Epidermal melanocyte (primary cell): ENCODE data around the gene BNIPL.

Source experiments
- DNase-seq: peaks from one replicate; pipeline ENCODE4 v3.0.0; 2011; ENCODE audit warnings: low spot score; ENCODE audit not compliant: insufficient read length

BNIPL gene

GRCh38 chr1:151036356-151036755, at the start of gene BNIPL:
TSS of gene BNIPL (plus strand) at chr1:151036586. CDS start at chr1:151036726, 140 bp downstream.
- no peak for DNase-seq

- no peak for DNase-seq
Observed at GRCh38 chr1:150987924-150988323, 48.5 kb upstream of the BNIPL start.

- DNase-seq: no peak
Observed at GRCh38 chr1:150992626-150993025, 43.8 kb upstream of the BNIPL start.

- DNase-seq: no peak
Observed at GRCh38 chr1:150994248-150994647, 42.1 kb upstream of the BNIPL start.

GRCh38 chr1:150995460-150995859, 40.9 kb upstream of the BNIPL start:
- no peak for DNase-seq

GRCh38 chr1:150995896-150996295, 40.5 kb upstream of the BNIPL start:
- DNase-seq: no peak

DNA sequence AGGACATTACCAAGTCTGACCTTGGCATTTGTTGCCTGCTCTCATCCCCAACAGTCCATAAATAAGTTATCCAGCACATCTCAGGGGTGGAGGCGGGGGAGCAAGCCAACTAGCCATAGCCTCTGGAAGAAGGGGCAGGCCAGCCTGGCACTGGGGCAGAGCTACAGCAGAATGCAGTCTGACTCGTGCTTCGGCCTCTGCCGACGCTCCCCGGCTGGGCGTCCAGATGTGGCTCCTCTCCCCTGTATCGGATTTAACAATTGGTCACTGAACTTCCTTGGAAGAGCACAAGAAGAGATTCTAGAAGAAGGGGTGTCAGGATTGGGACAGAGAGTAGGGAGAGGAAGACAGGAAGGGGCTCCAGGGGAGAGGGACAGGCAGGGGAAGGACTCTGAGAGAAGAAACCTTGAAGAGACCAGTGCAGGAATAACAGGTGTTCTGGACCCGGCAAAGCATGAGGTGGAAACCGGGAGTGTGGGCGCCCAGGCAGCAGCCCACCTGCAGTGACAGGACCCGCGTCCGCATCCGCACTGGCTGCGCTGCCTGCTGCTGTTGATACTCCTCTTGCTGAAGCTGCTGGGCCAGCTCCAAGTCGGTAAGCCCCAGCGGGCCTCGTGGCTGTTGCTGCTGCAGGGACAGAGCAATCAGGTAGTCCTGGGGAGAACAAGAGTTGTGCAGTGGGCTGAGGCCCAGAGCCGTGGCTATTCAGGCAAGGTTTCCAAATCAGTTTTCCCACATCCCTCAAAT, 39.1 kb upstream of the BNIPL start:
- DNase-seq: no peak

- no peak for DNase-seq
Observed at GRCh38 chr1:150997949-150998348, 38.4 kb upstream of the BNIPL start.

DNA sequence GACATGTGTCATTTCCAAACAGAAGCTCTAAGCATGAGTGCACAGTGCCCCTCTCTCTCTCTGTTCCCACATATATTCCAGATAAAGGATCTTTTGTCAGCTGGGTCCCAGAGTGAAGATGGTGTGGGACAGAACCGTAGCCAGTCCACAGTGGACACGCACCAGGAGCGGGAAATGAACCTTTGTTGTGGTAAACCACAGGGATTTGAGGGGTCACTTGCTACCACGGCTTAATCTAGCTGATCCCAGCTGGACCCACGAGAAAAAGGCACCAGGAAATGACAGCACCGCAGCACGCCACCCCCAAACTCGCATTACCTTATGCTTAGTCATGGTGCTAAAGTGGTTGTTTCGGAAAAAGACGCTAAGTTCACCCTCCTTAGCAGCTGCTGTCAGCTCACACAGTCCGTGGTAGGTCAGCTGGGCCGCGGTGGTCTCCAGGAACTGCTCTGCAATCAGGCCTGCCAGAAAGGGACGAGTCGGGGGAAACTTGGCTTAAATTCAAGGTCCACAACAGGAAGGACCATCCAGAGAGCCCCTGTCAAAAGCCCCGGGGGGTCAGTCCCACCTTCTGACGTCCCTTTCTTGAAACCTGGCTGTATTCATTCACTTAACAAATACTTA, 37.2 kb upstream of the BNIPL start:
- DNase-seq: no peak

GRCh38 chr1:150999926-151000325, 36.5 kb upstream of the BNIPL start:
- DNase-seq: no peak

DNA sequence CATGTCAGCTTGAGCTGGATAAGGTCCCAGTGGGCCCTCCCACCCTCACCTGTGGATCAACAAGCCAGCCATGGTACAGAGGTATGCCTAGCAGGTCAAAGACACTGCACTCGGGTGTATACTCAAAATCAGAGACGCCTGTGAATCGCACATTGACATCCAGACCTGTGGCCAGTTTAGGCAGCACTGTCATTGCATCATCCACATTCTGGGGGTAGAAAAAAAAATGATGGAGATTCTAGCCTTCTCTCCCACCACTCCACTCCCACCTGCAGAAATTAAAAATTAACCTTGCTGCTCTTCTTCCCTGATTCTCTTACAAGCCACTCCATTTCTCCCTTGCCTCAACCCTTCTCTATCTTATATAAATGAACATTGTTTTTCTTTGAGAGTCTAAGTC, 36.0 kb upstream of the BNIPL start:
- DNase-seq: no peak

- DNase-seq: no peak
Observed at GRCh38 chr1:151001602-151002001, 34.8 kb upstream of the BNIPL start.

DNA sequence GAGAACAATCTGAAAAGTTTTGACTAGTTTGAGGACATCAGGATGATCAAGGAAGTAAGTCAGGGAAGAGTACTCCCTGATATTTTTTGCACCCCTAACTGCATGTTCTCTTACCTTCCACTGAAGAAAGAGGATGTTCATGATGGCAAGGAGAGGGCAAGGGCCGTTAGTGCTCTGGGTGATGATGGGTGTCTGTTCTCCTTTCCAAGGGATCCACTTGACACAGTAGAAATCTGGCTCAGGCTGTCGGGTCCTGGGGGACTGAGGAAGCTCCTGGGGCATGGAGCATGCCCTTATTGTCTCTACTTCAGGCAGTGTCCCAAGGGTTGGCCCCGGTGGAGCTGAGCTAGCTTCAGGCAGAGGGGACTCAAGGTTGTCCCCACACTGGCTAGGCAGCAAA, 34.3 kb upstream of the BNIPL start:
- no peak for DNase-seq

- no peak for DNase-seq
Observed at GRCh38 chr1:151002611-151003010, 33.8 kb upstream of the BNIPL start.

DNA sequence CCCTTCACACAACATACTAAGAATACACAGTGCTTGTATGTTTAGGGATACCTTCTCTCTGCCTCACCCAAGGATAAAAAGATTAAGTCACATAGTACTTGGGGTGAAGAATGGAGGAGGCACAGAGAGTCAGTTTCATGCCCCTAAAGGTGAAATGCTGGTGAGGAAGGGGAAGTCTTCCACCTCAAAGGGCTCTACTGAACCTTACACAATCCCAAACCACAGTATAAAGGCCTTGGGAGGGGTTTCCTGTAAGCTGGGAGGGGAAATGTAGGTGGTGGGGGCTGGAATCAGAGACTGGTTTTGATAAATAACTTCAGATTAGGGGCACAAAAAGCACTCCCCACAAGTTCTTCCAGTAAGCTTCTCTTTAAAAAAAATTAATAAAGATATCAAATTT, 33.2 kb upstream of the BNIPL start:
- DNase-seq: no peak

DNA sequence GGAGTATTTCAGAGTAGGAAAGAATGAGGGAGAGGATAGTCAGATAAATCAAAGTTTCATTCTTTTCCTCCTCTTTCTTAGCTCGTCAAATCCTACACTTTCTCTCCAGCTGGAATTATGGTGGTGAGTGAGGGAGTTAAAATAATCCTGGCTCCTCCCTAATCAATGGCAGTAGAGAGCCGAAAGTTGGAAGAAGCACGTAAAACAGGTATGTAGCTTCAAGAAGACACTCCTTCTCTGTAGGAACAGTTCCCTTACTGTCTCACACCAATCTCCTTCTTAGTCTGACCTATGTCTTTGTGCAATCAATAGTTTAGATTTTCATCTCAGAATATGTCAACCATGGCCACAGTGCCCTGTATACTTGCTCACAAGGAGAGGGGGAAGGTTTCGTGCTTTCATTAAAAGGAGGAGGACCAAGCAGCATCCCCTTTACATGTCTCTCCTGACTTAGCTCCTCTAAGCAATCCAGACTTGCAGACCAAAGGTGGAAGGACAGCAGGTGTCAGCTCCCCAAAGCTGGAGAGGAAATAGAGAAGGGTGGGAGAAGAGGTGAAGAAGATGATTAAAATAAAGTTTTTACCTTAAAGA, 30.6 kb upstream of the BNIPL start:
- no peak for DNase-seq

GRCh38 chr1:151006327-151007052, 29.9 kb upstream of the BNIPL start, which contains the start of gene MINDY1:
TSS of gene MINDY1 (minus strand) at chr1:151006902. CDS start at chr1:151002617, 4,285 bp downstream.
- peak; percentile 96 for DNase-seq

GRCh38 chr1:151007853-151008243, 28.5 kb upstream of the BNIPL start:
- DNase-seq: no peak

DNA sequence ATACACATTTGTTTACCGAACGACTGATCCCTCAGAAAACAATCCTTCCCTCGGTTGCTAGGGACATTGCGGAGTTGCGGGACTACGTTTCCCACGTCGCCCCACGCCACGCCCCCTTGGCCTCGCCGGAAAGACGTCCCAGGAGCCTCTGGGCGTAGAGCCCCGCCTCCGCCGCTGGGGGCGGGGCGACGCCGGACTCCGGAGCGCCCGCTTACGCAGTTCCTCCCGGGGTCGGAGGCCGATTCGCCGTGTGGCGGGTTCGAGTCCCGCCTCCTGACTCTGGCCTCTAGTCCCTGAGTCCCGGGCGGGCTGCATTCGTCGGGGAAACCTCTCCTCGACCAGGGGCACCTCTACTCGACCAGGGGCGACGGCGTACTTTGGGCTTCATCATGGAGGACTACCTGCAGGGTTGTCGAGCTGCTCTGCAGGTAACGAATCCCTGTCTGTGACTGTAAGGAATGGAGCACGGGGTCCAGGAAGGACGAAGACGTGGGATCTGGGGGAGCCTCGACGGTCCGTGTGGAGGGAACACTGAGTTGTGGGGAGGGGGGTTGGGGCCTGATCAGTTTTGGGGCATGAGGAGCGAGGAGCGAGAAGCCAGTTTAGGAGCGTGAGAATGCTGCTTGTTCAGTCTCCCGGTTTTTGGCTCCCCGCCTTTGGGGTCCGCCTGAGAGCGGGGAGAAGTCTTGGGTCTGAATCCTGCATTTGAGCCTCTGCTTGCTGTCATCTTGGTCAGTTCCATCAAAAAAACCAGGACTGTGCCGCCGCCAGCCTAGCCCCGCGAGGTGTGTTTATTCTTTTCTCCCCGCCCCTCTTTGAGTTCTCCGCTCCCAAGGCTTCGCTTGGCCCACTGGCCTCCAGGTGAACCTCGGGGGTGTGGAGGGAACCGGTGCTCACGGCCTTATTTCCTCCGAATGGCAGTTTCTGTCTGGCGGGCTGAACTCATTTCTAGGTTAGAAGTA, 27.9 kb upstream of the BNIPL start, which contains the start of gene PRUNE1:
Gene PRUNE1 (plus strand): TSS at position 206 of the 962 bp plus-strand sequence. CDS start 184 bp downstream, at position 390.
- DNase-seq: peak; percentile 96

DNA sequence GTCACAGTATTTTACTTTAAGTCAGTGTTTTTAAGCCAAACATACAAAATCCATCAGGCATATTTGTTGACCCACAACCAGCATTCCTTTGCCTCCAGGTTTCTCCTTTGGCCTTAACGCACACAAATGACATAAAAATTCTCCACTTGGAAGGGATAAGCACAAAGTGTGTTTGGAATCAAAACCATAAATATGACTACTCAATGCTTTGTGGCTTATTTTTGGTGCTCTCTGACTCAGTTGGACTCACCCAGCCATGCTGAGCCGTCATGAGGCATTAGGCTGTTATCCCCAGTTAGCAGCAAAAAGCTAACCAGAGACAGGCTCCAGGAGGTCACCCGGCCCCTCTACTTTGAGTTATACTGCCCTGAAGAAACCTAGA, 27.2 kb upstream of the BNIPL start:
- DNase-seq: no peak
